GM18867 (cell line): ENCODE results near the gene NINJ1.

Experiments used
- ATAC-seq: cut with Tn5 transposase; IDR thresholded peaks from one replicate; pipeline ENCODE4 v1.9.1; 2021; ENCODE audit warnings: mild to moderate bottlenecking, moderate library complexity; ENCODE audit not compliant: unreplicated experiment

The NINJ1 gene

DNA sequence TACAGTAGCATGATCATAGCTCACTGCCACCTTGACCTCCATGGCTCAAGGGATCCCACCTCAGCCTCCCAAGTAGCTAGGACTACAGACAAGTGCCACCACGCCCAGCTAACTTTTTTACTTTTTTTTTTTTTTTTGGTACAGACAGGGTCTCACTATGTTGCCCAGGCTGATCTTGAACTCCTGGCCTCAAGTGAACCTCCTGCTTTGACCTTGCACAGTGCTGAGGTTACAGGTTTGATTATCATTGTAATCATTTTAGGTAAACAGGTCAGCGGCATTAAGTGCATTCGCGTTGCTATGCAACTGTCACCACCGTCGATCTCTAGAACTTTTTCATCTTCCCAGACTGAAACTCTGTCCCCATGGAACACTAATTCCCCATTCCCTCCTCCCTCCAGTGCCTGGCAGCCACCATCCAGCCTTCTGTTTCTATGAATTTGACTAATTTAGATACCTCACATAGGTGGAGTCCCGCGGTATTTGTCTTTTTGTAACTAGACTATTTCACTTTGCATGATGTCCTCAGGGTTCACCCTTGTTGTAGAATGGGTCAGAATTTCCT lies 43.9 kb downstream of the NINJ1 start:
- no peak for ATAC-seq

DNA sequence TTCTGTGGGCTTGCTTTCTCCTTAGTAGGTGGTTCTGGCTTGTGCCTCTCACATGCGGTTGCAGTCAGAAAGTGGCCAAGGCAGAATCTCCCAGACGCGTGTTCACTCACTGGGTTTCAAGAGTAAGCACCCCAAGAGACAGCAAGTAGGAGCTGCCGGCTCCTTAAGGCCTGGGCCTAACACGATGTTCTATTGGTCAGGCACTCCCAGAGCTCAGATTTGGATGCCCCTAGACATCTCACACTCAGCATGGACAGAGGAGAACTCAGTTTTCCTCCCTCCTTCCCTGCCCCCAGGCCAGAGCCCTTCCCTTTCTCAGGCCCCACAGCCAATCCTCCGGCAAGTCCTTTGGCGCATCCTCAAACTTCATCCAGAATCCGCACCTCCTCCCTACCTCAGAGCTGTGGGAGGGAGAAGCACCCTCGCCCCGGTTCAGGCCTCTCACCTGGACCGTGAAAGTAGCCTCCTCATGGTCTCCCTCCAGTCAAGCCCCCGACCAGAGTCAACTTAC lies 44.5 kb downstream of the NINJ1 start:
- ATAC-seq = no peak

DNA sequence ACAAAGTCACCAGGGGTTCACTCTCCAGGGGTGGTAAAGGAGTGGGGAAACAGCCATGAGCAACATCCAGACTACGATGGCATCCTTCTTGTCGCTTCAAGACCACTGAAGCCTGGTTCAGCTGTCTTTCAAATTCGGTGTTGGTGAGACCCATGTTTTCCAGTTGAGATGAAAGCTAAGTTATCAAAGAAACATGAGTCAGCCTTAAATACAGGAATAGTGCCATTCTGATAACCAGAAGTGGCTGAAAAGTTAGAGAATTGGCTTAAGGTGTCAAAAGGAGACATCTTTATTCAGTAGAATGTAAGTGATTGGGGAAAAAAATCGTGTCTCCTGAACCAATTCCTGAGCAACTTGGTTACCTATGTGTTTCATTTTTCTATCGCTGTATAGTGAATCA lies 45.0 kb downstream of the NINJ1 start:
- no peak for ATAC-seq

DNA sequence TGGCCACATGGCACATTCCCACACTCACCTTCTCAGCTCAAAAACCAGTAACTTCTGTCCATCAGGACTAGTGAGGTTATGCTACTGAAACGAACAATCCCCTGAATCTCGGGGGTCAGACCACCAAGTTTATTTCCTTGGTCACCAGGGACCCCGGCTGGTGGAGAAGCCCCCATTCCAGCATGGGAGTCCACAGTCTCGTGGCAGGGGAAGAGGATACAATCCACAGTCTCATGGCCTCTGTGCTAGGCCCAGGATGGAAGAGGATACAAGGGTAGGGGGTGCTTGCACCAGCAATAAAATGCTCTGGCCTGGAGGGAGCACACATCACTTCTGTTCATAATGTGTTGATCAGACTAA lies 45.4 kb downstream of the NINJ1 start:
- ATAC-seq = no peak

DNA sequence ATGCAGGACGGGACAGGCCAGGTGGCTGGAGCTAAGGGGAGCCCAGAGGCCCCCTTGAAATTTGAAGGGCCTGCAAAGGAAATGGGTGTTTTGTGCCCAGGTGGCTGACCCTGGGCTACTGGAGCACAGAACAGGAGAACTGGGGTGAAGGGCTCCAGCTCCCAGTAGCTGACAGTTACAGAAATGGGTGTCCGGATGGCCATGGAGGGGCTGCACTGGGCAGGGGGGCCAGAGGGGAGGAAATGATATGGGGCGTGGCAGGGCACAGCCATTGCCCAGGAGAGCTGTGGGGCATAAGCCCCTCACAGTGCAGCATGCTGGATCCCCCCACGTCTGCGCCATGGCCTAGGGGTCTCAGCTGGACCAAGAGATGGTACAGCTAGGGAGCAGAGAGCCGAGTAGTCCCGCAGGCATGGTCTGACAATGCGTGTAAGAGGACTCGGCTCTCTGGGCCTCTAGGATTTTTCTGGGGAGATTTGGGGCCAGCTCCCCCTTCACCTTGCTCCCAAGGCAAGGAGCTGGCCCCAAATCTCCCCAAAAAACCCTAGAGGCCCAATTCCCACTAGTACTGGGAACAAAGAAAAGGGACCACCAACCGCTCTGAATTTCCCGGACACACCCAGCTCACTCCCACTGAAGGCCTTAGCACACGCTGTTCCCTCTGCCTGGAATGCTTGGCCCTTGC lies 45.9 kb downstream of the NINJ1 start:
- no peak for ATAC-seq

DNA sequence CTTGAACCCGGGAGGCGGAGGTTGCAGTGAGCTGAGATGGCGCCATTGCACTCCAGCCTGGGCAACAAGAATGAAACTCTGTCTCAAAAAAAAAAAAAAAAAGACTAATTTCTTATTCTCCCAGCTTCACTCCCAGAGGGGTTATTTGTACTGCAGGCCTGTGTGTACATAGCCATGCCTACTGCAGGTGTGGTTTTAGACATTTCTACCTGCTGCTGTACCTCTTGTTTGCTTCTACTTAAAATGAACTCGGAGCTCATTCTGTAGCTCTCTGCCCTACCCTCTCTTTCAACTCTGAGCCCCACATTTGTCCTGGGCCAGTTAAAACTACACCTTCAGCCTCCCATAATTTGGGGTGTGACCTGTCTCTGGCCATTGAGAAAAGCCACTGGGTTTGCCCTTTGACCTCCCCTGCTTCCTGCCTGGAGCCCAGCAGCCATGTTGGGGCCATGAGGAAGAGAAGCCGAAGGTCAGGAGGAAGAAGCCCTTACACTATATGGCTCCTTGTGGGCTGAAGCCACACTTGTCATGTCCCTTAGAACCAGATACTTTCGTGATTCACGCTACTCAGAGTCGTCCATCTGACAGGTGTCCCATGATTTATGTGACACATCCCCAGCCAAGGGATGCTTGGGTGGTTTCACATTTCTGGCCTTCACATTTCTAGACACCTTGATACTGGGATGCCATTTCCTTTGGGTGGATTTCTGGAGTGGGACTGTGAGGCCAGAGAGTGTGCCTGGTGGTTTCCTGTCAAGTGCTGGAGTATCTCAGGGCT lies 47.4 kb downstream of the NINJ1 start:
- ATAC-seq = no peak

DNA sequence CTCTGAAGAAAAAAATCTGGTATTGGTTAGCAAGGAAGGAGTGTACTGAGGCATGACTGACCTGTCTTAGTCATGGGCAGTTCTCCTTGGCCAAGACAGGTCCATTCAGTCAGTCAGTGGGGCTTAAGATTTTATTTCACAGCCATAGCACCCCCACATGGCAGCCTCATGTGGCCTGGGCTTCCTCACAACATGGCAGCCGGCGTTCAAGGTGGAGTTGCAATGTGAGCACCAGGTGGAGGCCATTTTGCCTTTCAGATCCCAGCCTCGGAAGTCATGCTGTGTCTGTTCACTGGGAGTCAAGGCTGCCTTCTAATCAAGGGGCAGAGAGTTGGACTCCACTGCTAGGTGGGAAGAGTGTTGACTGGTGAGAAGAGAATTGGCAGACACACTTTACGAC lies 48.4 kb downstream of the NINJ1 start:
- no peak for ATAC-seq

DNA sequence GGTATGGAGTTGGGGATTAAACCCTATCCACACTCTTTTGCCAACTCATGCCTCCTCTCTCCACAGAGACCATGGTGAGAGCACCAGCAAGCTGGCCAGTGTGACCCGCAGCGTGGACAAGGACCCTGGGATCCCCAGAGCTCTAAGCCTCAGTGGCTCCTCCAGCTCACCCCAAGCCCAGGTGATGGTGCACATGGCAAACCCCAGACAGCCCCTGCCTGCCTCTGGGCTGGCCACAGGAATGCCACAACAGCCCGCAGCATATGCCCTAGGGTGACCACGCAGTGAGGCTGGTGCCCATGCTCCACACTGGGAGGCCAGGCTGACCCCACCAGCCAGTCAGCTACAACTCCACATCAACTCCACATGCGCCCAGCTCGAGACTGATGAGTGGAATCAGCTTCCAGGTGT lies 49.6 kb downstream of the NINJ1 start:
- ATAC-seq = no peak

DNA sequence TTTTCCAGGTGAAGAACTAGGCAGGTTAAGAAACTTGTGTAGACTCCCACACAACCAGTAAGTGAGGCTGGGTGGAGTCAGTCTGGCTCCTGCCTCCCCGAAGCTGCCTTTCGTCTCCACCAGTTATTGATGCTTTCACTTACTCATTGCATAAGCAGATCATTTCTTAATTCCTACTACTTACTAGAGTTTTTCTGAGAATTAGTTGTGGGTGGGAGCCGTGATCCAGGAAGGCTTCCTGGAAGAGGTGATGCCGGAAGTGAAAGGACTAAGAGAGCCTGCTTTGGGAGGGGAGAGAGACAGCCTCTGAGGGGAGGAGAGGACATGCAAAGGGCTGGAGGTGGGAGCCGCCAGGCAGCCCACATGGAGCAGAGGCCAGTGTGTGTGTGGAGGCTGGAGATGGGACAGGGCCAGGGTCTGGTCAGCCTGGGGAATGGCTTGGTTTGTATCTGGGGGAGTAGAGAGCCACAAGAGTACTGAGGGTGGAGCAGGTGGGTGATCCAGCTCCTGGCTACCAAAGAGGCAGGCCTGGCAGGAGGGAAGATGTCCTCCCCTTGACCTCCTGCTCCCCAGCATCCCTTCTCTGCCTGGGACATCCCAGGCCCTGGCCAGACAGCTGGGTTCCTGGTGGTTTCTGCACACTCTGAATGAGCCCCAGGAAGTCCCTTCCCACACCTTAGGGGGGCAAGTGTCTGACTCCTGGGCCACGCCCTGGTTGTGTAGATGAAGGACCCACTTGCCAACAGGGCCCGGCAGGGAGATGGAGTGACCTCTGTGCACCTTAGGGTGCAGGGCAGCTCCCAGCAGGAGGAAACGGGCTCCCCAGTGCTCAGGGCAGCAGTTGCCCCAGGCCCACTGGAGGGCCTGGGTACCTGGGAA lies 50.2 kb downstream of the NINJ1 start:
- no peak for ATAC-seq

DNA sequence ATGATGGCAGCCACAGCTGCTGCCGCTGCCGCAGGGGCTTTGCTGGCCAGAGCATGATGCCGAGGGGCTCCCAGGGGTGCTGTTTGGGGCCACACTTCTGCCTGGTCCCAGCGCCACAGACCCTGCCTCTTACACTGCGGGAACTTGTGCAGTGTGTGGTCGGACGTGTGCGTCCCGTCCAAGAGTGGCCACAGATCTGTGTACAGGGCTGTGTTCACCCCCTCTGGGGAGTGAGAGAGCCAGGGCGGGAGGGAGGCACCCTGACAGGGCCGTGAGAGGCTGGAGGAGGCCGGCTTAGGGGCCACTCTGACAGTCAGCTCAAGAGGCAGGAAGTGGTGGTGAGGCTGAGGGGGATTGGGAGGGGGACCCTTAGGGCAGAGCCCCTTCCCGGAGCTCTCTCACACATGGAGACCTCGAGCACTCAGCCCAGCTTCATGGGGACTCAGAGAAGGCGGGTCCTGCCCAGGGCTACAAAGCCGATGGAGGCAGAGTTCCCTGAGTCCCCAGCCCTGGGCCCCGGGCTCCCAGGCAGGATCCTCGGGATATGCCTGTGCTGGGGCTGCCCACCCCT lies 51.1 kb downstream of the NINJ1 start:
- no peak for ATAC-seq

DNA sequence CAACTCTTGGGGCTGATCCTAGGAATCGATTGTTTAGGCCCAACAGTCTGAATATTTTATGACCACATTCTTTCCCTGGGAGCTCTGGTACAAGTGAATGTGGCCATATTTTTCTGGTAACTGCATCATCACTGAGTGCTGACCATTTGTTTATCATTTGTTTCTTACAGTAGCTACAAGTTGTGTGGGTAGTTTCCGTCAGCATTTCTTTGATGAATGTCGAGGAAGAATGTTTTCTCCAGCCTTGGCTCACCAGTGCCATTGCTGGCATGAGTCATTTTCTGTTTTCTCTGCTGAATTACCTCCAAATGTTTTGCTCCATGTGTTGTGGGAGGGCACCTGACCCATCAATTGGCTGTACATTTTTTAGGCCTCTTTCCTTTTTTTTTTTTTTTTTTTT lies 52.1 kb downstream of the NINJ1 start:
- no peak for ATAC-seq

DNA sequence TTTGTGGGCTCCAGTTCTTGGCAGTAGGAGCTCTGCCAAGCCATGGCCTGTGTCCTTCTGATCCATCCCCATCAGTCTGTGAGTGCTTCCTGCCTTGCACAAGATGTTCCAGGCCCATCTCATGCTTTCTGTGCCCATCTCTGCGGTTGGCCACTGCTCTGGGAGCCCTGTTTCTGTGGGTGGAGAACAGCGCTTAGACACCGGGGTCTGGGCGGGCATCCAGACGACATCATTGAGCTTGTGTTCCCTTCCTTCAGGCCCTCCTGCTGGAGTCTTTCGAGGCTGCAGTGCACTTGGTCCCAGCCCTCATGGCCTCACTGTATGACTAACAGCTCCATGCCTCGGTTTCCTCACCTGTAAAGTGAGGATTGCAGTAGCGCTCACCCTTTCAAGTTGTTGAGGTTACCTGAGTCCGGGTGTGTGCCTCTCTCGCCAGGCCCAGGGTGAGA lies 52.9 kb downstream of the NINJ1 start:
- no peak for ATAC-seq

DNA sequence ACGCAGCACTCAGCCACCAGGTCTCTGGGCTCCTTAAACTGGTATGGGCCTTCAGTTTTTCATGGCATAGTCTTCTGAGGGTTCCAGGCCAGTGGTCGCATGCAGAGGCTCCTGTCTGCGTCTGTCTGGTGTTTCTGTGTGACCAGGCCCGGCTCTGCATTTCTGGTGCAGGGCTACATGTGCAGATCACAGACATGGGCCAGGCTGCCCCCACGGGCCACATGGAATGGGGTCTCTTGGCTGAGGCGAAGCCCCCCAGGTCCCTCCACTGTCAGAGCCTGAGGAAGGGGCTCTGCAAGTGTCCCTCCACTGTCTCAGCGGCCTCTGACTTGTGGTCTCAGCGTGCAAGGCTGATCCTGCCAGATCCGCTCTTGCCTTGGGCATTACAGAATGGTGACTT lies 53.6 kb downstream of the NINJ1 start:
- no peak for ATAC-seq

DNA sequence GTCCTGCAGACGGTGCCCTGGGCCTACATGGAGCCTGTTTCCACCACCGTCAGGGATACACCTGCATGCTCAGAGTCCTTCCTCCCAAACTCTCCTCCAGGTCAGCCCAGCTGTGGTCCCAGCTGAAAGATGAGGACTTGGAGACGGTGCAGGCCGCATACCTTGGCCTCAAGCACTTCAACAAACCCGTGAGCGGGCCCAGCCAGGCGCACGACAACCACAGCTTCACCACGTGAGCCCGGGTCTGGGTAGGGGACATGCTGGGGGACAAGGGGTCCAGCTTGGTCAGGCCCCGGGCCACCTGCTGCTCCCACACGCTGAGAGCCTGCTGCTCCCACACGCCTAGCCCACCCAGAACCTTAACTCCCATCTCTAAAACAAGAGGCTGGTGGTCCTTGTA lies 54.7 kb downstream of the NINJ1 start:
- ATAC-seq = no peak

DNA sequence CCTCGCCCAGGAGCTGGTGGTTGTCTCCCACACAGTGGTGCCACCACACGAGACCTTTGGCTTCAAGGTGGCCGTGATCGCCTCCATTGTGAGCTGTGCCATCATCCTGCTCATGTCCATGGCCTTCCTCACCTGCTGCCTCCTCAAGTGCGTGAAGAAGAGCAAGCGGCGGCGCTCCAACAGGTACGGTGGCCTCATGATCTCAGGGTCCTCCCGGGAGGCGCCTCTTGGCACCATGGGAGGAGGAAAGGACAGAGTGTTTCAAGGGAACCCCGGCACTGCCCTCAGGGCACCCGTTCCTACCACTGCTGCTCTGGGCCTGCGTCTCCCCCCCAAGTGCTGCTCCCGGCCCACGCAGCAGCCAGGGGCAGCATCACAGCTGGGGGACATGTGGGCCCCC lies 56.2 kb downstream of the NINJ1 start:
- ATAC-seq = no peak

DNA sequence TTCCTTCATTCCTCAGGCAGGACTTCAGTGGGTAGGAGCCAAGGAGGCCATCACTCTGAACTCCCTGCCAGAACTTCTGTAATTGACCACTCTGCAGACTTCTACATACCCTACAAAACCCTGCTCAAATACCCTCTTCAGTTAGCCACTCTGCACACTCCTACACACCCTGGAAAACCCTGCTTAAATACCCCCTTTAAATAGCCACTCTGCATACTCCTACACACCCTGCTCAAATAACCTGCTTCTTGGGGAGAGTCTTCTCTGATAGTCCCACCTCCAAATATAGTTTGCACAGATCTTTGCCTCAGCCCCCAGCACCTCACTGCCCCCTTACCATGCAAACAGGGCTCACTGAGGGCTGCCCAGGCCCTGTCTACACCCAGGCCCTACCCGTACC lies 56.7 kb downstream of the NINJ1 start:
- ATAC-seq = no peak

DNA sequence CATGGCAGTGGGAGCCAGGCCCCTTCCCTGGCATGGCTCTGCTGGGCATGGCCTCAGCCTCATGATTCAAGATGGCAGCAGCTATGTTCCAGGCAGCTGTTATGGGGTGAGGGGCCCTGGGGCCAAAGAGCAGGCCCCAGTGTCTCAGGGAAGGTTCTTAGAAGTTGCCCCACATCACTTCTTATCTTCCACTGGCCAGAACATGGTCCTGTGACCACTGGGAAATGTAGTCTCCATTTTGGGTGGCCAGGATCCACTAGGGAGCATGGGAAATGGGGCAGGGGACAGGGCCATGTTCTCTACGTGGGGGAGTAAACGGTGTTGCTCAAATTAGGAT lies 57.3 kb downstream of the NINJ1 start:
- no peak for ATAC-seq

DNA sequence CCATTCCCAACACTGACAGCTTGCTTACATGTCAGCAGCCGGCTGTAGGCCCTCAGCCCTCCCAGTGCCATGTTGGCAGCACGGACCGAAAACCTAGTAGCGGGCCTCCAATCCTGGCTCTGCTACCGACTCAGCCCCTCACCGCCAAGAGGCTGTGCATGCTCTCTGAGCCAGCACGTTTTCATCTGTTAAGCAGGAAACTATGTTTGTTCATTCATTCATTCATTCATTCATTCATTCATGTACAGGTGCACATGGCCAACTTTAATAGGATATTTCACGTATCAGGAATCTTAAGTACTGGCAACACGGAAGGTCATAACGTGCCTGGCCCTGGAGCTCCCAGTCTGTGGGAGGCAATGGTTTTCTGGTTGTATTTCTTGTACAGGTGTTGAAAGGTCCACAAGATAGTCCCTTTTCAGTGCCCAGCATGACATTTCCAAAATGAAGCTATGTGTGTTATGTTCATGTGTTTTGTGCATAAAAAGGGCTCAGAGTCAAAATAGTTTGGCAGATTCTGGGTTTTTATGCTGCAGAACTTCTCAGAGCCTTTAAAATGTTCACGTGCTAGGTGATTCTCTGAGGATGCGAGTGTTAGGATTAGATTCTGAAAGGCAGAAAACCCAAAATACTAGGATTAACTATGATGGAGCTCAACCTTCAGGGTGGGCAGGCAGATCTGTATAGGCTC lies 57.8 kb downstream of the NINJ1 start:
- no peak for ATAC-seq

DNA sequence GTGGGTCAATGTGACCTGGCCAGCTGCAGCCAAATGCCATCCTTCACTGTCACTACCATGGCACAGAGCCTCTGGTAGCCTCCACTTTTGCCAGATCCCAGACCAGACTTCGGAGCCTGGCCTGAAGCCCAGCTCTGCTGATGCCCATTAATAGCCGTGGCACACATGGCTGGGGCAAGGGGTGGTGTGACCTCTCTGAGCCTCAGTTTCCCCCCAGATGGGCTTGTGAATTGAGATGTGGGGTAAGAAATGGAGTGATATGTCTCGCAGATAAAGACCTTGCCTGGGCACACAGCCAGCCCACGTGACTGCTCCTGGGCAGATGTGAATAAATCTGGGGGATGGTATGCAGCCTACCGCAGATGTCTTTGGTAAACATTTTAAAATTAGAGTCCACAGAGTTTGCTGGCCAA lies 61.7 kb downstream of the NINJ1 start:
- ATAC-seq = no peak
